ENCODE results near the gene S100PBP.

Gene S100PBP

GRCh38 chr1:32817159-32817814, at the start of gene S100PBP, which contains the start of gene YARS1:
S100PBP (plus strand) TSS chr1:32817653; CDS start chr1:32826100, 8,447 bp downstream.
YARS1 (minus strand) TSS chr1:32817358; CDS start chr1:32817244, 114 bp downstream.
- Mint-ChIP-seq H3K4me1 (peaks cover 57% of the 10 kb centered on the region), H3K27ac (peak within 1 kb of the TSS; percentile 100), H3K27me3 (no peaks in the 10 kb centered on the region), H3K9me3 (peaks cover 0 to 4% of the 10 kb centered on the region in 2 donors), H3K4me3 (peak within 1 kb of the TSS; percentile 96 to 99)
- peak; percentile 95 for ATAC-seq
- DNase-seq = peak; percentile 100

DNA sequence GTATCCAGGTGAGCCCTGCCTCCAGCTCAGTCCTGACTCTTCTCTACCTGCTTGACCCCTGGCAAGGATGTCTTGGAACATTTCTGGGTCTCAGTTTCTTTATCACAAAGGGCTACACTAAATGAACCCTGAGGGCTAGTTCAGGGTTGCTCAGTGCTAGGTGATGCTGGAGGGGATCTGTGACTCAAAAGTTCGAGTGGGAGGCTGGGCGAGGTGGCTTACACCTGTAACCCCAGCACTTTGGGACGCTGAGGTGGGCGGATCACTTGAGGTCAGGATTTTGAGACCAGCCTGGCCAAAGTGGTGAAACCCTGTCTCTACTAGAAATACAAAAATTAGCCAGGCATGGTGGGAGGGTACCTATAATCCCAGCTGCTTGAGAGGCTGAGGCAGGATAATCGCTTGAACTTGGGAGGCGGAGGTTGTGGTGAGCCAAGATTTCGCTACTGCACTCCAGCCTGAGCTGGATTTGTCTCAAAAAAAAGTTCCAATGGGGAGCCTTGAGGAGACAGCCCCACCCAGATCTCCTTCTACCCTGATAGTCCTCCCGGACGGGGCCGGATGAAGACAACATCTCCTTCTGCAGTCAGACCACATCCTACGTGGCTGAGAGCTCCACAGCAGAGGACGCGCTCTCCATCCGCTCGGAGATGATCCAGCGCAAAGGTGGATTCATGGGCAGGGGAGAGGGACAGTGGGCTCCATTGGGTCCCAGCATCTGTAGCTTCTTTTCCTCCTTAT, 49.2 kb upstream of the S100PBP start:
- Mint-ChIP-seq H3K4me1 (peaks cover 8% of the 10 kb centered on the region), H3K27ac (no peak overlapping the region), H3K27me3 (no peaks in the 10 kb centered on the region), H3K4me3 (no peak overlapping the region), H3K9me3 (no peaks in the 10 kb centered on the region)
- ATAC-seq (no peak), DNase-seq (no peak)

DNA sequence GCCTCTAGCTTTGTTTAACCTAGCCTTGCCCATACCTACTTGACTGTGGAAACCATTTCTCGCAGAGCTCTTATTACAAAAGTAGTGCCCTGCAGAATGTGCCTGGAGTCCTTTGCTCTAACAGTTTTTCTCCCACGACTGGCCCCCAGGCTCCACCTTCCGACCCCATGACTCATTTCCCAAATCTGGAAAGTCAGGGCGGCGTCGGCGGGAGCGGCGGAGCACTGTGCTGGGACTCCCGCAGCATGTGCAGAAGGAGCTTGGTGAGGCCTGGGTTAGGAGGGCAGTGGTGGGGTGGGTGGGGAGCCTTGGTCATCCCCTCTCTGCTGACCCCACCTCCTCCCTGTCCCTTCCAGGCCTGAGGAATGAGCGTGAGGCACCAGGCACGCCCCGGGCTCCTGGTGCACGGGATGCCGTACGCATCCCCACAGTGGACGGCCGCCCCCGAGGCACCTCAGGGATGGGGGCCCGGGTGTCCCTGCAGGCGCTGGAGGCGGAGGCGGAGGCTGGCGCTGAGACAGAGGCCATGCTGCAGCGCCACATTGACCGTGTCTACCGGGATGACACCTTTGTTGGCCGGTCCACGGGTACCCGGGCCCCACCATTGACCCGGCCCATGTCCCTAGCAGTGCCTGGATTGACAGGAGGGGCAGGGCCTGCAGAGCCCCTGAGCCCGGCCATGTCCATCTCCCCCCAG, 47.8 kb upstream of the S100PBP start:
- DNase-seq (no peak), ATAC-seq (no peak)
- peak overlapping the region in 1 of 2 donors; percentile 95 for H3K27ac Mint-ChIP-seq
- no peaks in the 10 kb centered on the region for H3K27me3 Mint-ChIP-seq
- peak overlapping the region in 1 of 2 donors; percentile 38 for H3K4me3 Mint-ChIP-seq
- peaks cover 22% of the 10 kb centered on the region for H3K4me1 Mint-ChIP-seq
- H3K9me3 Mint-ChIP-seq = no peaks in the 10 kb centered on the region

DNA sequence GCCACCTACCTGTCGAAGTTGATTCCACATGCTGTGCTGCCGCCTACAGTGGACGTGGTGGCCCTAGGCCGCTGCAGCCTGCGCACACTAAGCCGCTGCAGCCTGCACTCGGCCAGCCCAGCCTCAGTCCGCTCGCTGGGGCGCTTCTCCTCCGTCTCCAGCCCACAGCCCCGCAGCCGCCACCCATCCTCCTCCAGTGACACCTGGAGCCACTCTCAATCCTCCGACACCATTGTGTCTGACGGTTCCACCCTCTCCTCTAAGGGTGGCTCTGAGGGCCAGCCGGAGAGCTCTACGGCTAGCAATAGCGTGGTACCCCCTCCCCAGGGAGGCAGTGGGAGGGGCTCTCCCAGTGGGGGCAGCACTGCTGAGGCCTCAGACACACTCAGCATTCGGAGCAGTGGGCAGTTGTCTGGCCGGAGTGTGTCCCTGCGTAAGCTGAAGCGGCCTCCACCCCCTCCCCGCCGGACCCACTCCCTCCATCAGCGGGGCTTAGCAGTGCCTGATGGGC, 47.2 kb upstream of the S100PBP start:
- Mint-ChIP-seq H3K27me3 (no peaks in the 10 kb centered on the region), H3K4me1 (peaks cover 28% of the 10 kb centered on the region), H3K4me3 (peak overlapping the region in 1 of 2 donors; percentile 10), H3K27ac (peak overlapping the region in 1 of 2 donors; percentile 95), H3K9me3 (no peaks in the 10 kb centered on the region)
- ATAC-seq (no peak), DNase-seq (no peak)

DNA sequence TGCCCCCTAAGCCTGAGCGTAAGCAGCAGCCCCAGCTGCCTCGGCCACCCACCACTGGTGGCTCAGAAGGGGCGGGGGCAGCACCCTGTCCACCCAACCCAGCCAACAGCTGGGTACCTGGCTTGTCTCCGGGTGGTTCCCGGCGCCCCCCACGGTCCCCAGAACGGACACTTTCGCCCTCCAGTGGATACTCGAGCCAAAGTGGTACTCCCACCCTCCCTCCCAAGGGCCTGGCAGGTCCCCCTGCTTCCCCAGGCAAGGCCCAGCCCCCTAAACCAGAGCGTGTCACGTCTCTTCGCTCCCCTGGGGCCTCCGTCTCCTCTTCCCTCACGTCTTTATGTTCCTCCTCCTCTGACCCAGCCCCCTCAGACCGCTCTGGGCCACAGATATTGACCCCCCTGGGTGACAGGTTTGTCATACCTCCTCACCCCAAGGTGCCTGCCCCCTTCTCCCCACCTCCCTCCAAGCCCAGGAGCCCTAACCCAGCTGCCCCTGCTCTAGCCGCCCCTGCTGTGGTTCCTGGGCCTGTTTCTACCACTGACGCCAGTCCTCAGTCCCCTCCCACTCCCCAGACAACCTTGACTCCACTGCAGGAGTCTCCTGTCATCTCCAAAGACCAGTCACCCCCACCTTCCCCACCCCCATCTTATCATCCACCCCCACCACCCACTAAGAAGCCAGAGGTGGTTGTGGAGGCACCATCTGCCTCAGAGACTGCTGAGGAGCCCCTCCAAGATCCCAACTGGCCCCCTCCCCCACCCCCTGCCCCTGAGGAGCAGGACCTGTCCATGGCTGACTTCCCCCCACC, 46.5 kb upstream of the S100PBP start:
- H3K9me3 Mint-ChIP-seq = no peaks in the 10 kb centered on the region

GRCh38 chr1:32771561-32772280, 45.7 kb upstream of the S100PBP start:
- Mint-ChIP-seq H3K4me1 (peaks cover 43% of the 10 kb centered on the region), H3K27me3 (no peaks in the 10 kb centered on the region), H3K4me3 (no peak overlapping the region), H3K9me3 (no peaks in the 10 kb centered on the region), H3K27ac (peak overlapping the region in 1 of 2 donors; percentile 96)
- DNase-seq = no peak
- peak; percentile 11 for ATAC-seq

More for the DNA sequence above, 46.5 kb upstream of the S100PBP start:
- no peak for DNase-seq
- ATAC-seq = no peak
- peaks cover 35% of the 10 kb centered on the region for H3K4me1 Mint-ChIP-seq
- H3K4me3 Mint-ChIP-seq = peak overlapping the region in 1 of 2 donors; percentile 18
- H3K27me3 Mint-ChIP-seq = no peaks in the 10 kb centered on the region
- H3K27ac Mint-ChIP-seq = peak overlapping the region in 1 of 2 donors; percentile 96

- Mint-ChIP-seq H3K27ac (peak overlapping the region; percentile 44 to 96), H3K4me1 (peaks cover 43% of the 10 kb centered on the region), H3K4me3 (no peak overlapping the region), H3K27me3 (no peaks in the 10 kb centered on the region), H3K9me3 (no peaks in the 10 kb centered on the region)
- no peak for ATAC-seq
- DNase-seq = no peak
Measured at GRCh38 chr1:32772281-32773017, 45.0 kb upstream of the S100PBP start.

DNA sequence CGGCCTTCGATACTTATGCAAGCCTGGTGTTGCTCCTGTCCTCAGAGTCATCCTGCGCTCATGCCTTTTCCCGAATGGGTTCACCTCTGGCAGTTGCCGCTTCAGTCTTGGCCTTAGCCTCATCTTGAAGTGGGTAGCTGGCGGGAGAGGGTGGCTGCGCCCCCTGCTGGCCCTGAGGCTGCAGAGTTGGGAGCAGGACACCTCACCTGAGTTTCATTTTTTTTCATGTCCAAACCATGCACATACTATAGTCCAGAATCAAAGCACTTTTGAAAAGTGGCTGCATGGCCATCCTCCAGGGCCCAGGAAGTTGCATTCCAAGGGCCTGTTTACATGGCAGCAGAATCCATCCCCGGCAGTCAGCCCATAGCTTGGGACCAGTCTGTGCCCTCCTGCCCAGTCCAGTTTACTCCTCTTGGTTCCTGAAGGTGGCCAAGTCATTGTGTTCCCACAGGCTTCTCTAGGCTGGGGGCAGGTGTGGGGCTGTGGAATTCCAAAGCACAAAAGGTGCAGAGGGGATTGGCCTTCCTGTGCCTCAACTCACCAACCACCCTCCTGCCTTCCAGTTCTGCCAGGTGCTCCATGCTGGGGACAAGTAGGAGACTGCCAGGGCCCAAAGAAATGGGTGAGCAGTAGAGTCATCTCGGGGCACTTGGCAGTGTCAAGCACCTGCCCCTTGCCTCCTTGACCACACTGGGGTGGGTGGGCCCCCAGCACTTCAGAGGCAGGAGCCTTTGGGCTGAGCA, 44.3 kb upstream of the S100PBP start:
- no peaks in the 10 kb centered on the region for H3K27me3 Mint-ChIP-seq
- H3K9me3 Mint-ChIP-seq = no peaks in the 10 kb centered on the region
- no peak overlapping the region for H3K4me3 Mint-ChIP-seq
- DNase-seq = peak; percentile 72
- ATAC-seq = peak; percentile 77
- peak overlapping the region; percentile 44 to 96 for H3K27ac Mint-ChIP-seq
- peaks cover 43% of the 10 kb centered on the region for H3K4me1 Mint-ChIP-seq

DNA sequence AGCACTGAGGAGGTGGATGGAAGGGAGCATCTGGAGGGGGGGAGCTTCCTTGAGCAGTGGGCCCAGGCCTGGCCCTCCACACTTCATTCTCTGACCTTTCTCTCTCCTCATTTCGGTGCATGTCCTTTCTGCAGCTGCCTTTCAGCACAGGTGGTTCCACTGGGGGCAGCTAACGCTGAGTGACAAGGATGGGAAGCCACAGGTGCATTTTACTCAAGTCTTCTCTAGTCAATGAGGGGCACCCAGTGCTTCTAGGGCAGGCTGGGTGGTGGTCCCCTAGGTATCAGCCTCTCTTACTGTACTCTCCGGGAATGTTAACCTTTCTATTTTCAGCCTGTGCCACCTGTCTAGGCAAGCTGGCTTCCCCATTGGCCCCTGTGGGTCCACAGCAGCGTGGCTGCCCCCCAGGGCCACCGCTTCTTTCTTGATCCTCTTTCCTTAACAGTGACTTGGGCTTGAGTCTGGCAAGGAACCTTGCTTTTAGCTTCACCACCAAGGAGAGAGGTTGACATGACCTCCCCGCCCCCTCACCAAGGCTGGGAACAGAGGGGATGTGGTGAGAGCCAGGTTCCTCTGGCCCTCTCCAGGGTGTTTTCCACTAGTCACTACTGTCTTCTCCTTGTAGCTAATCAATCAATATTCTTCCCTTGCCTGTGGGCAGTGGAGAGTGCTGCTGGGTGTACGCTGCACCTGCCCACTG, 43.5 kb upstream of the S100PBP start:
- Mint-ChIP-seq H3K9me3 (no peaks in the 10 kb centered on the region), H3K4me1 (peaks cover 43% of the 10 kb centered on the region), H3K27ac (peak overlapping the region; percentile 52 to 95), H3K27me3 (no peaks in the 10 kb centered on the region), H3K4me3 (no peak overlapping the region)
- ATAC-seq (no peak), DNase-seq (no peak)

DNA sequence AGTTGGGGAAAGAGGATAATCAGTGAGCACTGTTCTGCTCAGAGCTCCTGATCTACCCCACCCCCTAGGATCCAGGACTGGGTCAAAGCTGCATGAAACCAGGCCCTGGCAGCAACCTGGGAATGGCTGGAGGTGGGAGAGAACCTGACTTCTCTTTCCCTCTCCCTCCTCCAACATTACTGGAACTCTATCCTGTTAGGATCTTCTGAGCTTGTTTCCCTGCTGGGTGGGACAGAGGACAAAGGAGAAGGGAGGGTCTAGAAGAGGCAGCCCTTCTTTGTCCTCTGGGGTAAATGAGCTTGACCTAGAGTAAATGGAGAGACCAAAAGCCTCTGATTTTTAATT, 43.0 kb upstream of the S100PBP start:
- ATAC-seq = no peak
- H3K27ac Mint-ChIP-seq = no peak overlapping the region
- H3K4me3 Mint-ChIP-seq = no peak overlapping the region
- peaks cover 43% of the 10 kb centered on the region for H3K4me1 Mint-ChIP-seq
- no peak for DNase-seq
- H3K9me3 Mint-ChIP-seq = no peaks in the 10 kb centered on the region
- no peaks in the 10 kb centered on the region for H3K27me3 Mint-ChIP-seq

GRCh38 chr1:32774950-32775634, 42.4 kb upstream of the S100PBP start:
- Mint-ChIP-seq H3K4me3 (no peak overlapping the region), H3K9me3 (no peaks in the 10 kb centered on the region), H3K4me1 (peaks cover 43% of the 10 kb centered on the region), H3K27ac (no peak overlapping the region), H3K27me3 (no peaks in the 10 kb centered on the region)
- DNase-seq (no peak), ATAC-seq (peak; percentile 13)

- peak overlapping the region in 1 of 2 donors; percentile 35 for H3K27ac Mint-ChIP-seq
- no peak overlapping the region for H3K4me3 Mint-ChIP-seq
- no peak for ATAC-seq
- H3K9me3 Mint-ChIP-seq = no peaks in the 10 kb centered on the region
- no peak for DNase-seq
- no peaks in the 10 kb centered on the region for H3K27me3 Mint-ChIP-seq
- peaks cover 43% of the 10 kb centered on the region for H3K4me1 Mint-ChIP-seq
Measured at GRCh38 chr1:32775640-32776337, 41.7 kb upstream of the S100PBP start.

All from stimulated activated naive CD8-positive, alpha-beta T cell treated with anti-CD3 and anti-CD28 coated beads, Interleukin-15, amount 100 ng/mL, for 72 hours (primary cell).